SK-N-SH treated with all-trans-retinoic acid at 6 μM for 48 hours (cell line): ENCODE measurements around the gene TMEM263.

Experiments used
- ATAC-seq: fragments of 200-7000 bp; cut with Tn5 transposase; 3 replicates; pipeline ENCODE4 v1.9.1; 2020; ENCODE audit warnings: mild to moderate bottlenecking, moderate library complexity
- ARNTL ChIP-seq: fragments of 450-650 bp; formaldehyde crosslinking; IDR thresholded peaks from 2 replicates; pipeline ENCODE4 v1.5.0; 2020; ENCODE audit warnings: low read depth, mild to moderate bottlenecking, moderate library complexity, borderline replicate concordance
- BACH2 ChIP-seq: fragments of 250-450 bp; sonication (Bioruptor Pico); IDR thresholded peaks from 2 replicates; pipeline ENCODE4 v1.9.0; 2021; ENCODE audit warnings: mild to moderate bottlenecking, borderline replicate concordance
- ESRRG ChIP-seq: fragments of 250-450 bp; sonication (Bioruptor Pico); IDR thresholded peaks from 2 replicates; pipeline ENCODE4 v1.6.1; 2021; ENCODE audit warnings: mild to moderate bottlenecking
- GLIS3 ChIP-seq: fragments of 250-450 bp; sonication (Bioruptor Pico); IDR thresholded peaks from 2 replicates; pipeline ENCODE4 v1.5.0; 2020; ENCODE audit warnings: mild to moderate bottlenecking, moderate library complexity
- ISL1 ChIP-seq: fragments of 250-450 bp; sonication (Bioruptor Pico); IDR thresholded peaks from 2 replicates; pipeline ENCODE4 v2.1.2; 2022; ENCODE audit warnings: mild to moderate bottlenecking, moderate library complexity
- OSR1 ChIP-seq: fragments of 250-450 bp; sonication (Bioruptor Pico); IDR thresholded peaks from 2 replicates; pipeline ENCODE4 v1.8.0; 2022; ENCODE audit warnings: moderate library complexity, mild to moderate bottlenecking, inconsistent platforms
- PPARA ChIP-seq: fragments of 250-450 bp; sonication (Bioruptor Pico); IDR thresholded peaks from 2 replicates; pipeline ENCODE4 v1.5.0; 2020; ENCODE audit warnings: mild to moderate bottlenecking, borderline replicate concordance
- RARB ChIP-seq: fragments of 250-450 bp; sonication (Bioruptor Pico); IDR thresholded peaks from 2 replicates; pipeline ENCODE4 v1.8.0; 2021; ENCODE audit warnings: mild to moderate bottlenecking, moderate library complexity
- SNAI2 ChIP-seq: fragments of 250-450 bp; sonication (Bioruptor Pico); IDR thresholded peaks from 2 replicates; pipeline ENCODE4 v1.5.0; 2020; ENCODE audit warnings: mild to moderate bottlenecking, moderate library complexity
- TCF4 ChIP-seq: fragments of 250-450 bp; sonication (Bioruptor Pico); IDR thresholded peaks from 2 replicates; pipeline ENCODE4 v1.8.0; 2021; ENCODE audit warnings: mild to moderate bottlenecking, moderate library complexity, borderline replicate concordance
- TOX ChIP-seq: fragments of 250-450 bp; sonication (Bioruptor Pico); IDR thresholded peaks from 2 replicates; pipeline ENCODE4 v1.8.0; 2021; ENCODE audit warnings: mild to moderate bottlenecking, moderate library complexity, borderline replicate concordance
- ZC3H10 ChIP-seq: fragments of 250-450 bp; sonication (Bioruptor Pico); IDR thresholded peaks from 2 replicates; pipeline ENCODE4 v1.5.1; 2021; ENCODE audit warnings: mild to moderate bottlenecking, moderate library complexity
- ZFP3 ChIP-seq: fragments of 250-450 bp; sonication (Bioruptor Pico); IDR thresholded peaks from 2 replicates; pipeline ENCODE4 v1.5.0; 2020; ENCODE audit warnings: mild to moderate bottlenecking, moderate library complexity
- ZNF565 ChIP-seq: fragments of 450-650 bp; formaldehyde crosslinking; conservative IDR thresholded peaks from 2 replicates; pipeline ENCODE4 v1.5.0; 2020; ENCODE audit warnings: low read depth, mild to moderate bottlenecking, moderate library complexity
- ZNF70 ChIP-seq: fragments of 450-650 bp; formaldehyde crosslinking; IDR thresholded peaks from 2 replicates; pipeline ENCODE4 v1.5.0; 2020; ENCODE audit warnings: mild to moderate bottlenecking, moderate library complexity
- ZNF8 ChIP-seq: fragments of 450-650 bp; formaldehyde crosslinking; IDR thresholded peaks from 2 replicates; pipeline ENCODE4 v1.5.0; 2020; ENCODE audit warnings: mild to moderate bottlenecking, moderate library complexity
- TF ChIP-seq, protein P1 (sequence below): fragments of 250-450 bp; sonication (Bioruptor Pico); IDR thresholded peaks from 2 replicates; pipeline ENCODE4 v1.8.0; 2021; ENCODE audit warnings: low read depth, mild to moderate bottlenecking, moderate library complexity, borderline replicate concordance
- TF ChIP-seq, protein P2 (sequence below): fragments of 250-450 bp; sonication (Bioruptor Pico); IDR thresholded peaks from 2 replicates; pipeline ENCODE4 v1.8.0; 2020; ENCODE audit warnings: mild to moderate bottlenecking, moderate library complexity, borderline replicate concordance
- TF ChIP-seq, protein P3 (sequence below): fragments of 250-450 bp; sonication (Bioruptor Pico); IDR thresholded peaks from 2 replicates; pipeline ENCODE4 v1.5.1; 2021; ENCODE audit warnings: mild to moderate bottlenecking, moderate library complexity
- TF ChIP-seq, protein P4 (sequence below): fragments of 250-450 bp; sonication (Bioruptor Pico); IDR thresholded peaks from 2 replicates; pipeline ENCODE4 v1.5.1; 2020; ENCODE audit warnings: low read depth, mild to moderate bottlenecking, moderate library complexity

Gene TMEM263

DNA sequence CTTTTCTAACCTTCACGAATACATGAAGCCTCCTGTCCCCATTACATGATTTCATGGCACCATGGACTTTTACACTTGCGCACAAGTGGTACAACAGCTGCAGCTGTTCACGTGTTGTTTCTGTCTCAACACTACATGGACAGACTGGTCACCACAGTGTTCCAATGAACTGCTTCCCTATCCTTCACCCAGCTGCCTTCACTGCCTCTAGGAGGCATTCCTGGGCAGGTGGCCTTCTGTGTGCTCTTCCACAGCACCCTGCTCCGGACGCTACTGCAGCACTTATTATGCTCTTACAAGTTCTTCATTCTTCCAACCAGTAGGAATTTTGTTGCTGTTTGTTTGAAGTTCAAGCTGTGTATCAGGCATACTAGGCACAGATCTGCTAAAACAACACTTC is 29.8 kb downstream of the TMEM263 start:
- no peak for ATAC-seq

DNA sequence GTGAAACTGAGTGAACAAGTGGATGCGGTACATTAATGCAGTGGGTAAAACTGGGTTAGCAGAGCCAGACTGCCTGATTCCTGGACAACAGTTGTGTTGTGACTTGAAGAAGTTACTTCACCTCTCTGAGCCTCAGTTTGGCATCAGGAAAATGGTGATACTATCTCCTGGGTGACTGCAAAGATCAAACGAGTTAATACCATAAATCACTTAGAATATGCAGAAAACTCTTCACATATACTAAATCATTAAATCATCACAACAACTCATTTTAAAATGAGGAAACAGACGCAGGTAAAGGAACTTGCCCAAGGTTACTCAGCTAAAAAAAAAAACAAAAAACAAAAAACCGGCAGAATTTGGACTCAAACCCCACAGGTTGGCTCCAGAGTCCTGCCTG is 30.4 kb downstream of the TMEM263 start:
- TF ChIP-seq ARNTL (CRISPR knock-in tag) (no peak), ISL1 (CRISPR knock-in tag) (no peak), OSR1 (CRISPR knock-in tag) (no peak), ZNF565 (CRISPR knock-in tag) (no peak), ZNF8 (CRISPR knock-in tag) (no peak), GLIS3 (CRISPR knock-in tag) (no peak), ESRRG (CRISPR knock-in tag) (no peak), ZFP3 (no peak), TCF4 (CRISPR knock-in tag) (no peak), ZNF70 (no peak), PPARA (CRISPR knock-in tag) (no peak), BACH2 (CRISPR knock-in tag) (no peak), SNAI2 (CRISPR knock-in tag) (no peak)
- TF ChIP-seq, protein P1, sequence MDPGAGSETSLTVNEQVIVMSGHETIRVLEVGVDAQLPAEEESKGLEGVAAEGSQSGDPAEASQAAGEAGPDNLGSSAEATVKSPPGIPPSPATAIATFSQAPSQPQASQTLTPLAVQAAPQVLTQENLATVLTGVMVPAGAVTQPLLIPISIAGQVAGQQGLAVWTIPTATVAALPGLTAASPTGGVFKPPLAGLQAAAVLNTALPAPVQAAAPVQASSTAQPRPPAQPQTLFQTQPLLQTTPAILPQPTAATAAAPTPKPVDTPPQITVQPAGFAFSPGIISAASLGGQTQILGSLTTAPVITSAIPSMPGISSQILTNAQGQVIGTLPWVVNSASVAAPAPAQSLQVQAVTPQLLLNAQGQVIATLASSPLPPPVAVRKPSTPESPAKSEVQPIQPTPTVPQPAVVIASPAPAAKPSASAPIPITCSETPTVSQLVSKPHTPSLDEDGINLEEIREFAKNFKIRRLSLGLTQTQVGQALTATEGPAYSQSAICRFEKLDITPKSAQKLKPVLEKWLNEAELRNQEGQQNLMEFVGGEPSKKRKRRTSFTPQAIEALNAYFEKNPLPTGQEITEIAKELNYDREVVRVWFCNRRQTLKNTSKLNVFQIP (CRISPR knock-in tag), result no peak
- TF ChIP-seq, protein P2, sequence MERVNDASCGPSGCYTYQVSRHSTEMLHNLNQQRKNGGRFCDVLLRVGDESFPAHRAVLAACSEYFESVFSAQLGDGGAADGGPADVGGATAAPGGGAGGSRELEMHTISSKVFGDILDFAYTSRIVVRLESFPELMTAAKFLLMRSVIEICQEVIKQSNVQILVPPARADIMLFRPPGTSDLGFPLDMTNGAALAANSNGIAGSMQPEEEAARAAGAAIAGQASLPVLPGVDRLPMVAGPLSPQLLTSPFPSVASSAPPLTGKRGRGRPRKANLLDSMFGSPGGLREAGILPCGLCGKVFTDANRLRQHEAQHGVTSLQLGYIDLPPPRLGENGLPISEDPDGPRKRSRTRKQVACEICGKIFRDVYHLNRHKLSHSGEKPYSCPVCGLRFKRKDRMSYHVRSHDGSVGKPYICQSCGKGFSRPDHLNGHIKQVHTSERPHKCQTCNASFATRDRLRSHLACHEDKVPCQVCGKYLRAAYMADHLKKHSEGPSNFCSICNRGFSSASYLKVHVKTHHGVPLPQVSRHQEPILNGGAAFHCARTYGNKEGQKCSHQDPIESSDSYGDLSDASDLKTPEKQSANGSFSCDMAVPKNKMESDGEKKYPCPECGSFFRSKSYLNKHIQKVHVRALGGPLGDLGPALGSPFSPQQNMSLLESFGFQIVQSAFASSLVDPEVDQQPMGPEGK (CRISPR knock-in tag), result no peak
- TF ChIP-seq, protein P3, sequence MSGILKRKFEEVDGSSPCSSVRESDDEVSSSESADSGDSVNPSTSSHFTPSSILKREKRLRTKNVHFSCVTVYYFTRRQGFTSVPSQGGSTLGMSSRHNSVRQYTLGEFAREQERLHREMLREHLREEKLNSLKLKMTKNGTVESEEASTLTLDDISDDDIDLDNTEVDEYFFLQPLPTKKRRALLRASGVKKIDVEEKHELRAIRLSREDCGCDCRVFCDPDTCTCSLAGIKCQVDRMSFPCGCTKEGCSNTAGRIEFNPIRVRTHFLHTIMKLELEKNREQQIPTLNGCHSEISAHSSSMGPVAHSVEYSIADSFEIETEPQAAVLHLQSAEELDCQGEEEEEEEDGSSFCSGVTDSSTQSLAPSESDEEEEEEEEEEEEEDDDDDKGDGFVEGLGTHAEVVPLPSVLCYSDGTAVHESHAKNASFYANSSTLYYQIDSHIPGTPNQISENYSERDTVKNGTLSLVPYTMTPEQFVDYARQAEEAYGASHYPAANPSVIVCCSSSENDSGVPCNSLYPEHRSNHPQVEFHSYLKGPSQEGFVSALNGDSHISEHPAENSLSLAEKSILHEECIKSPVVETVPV (CRISPR knock-in tag), result no peak
- TF ChIP-seq, protein P4, sequence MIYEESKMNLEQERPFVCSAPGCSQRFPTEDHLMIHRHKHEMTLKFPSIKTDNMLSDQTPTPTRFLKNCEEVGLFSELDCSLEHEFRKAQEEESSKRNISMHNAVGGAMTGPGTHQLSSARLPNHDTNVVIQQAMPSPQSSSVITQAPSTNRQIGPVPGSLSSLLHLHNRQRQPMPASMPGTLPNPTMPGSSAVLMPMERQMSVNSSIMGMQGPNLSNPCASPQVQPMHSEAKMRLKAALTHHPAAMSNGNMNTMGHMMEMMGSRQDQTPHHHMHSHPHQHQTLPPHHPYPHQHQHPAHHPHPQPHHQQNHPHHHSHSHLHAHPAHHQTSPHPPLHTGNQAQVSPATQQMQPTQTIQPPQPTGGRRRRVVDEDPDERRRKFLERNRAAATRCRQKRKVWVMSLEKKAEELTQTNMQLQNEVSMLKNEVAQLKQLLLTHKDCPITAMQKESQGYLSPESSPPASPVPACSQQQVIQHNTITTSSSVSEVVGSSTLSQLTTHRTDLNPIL (CRISPR knock-in tag), result no peak
- TF ChIP-seq, all 23 proteins: peak for 0
- ATAC-seq, result no peak

More for the DNA sequence above, 29.8 kb downstream of the TMEM263 start:
- TF ChIP-seq TCF4 (CRISPR knock-in tag) (no peak), SNAI2 (CRISPR knock-in tag) (no peak), GLIS3 (CRISPR knock-in tag) (no peak), ZNF70 (no peak), RARB (no peak), ISL1 (CRISPR knock-in tag) (no peak), BACH2 (CRISPR knock-in tag) (no peak), ESRRG (CRISPR knock-in tag) (no peak), TOX (no peak), ZC3H10 (CRISPR knock-in tag) (no peak), OSR1 (CRISPR knock-in tag) (no peak), ZNF8 (CRISPR knock-in tag) (no peak), ZFP3 (no peak), ARNTL (CRISPR knock-in tag) (no peak), PPARA (CRISPR knock-in tag) (no peak)
- TF ChIP-seq, protein P1 (CRISPR knock-in tag), result no peak
- TF ChIP-seq, protein P3 (CRISPR knock-in tag), result no peak
- TF ChIP-seq, protein P2 (CRISPR knock-in tag), result no peak
